Thoracic aorta (tissue), 2 donors: ENCODE results near the gene DCANP1. TPM values are rescaled to one million over a fixed set of nuclear protein-coding genes. Genes with fewer than 3 reads are reported as not detected.

Source experiments
- ATAC-seq: fragments of 150-250 bp; one replicate; pipeline ENCODE4 v1.8.0; 2017; ENCODE audit warnings: low read depth; ENCODE audit not compliant: insufficient number of reproducible peaks, low FRiP score
- DNase-seq: peaks from one replicate; pipeline ENCODE4 v3.0.0-alpha.2; 2020; ENCODE audit warnings: low spot score
- H3K27ac ChIP-seq, 2 donors: fragments of 200-600 bp; sonication (generic); 1 replicate in 1 of 2; 2 replicates in 1 of 2; pipeline ENCODE4 v1.5.1; 2016; ENCODE audit warnings: mild to moderate bottlenecking in 2 of 2, moderate library complexity in 2 of 2
- H3K27me3 ChIP-seq: fragments of 200-600 bp; sonication (generic); replicated peaks from 2 replicates; pipeline ENCODE4 v1.6.0; 2016; ENCODE audit warnings: mild to moderate bottlenecking; ENCODE audit not compliant: insufficient read depth
- H3K36me3 ChIP-seq: fragments of 200-600 bp; sonication (generic); one replicate; pipeline ENCODE4 v1.5.1; 2016
- H3K4me1 ChIP-seq, 2 donors: fragments of 200-600 bp; sonication (generic); 1 replicate in 1 of 2; 2 replicates in 1 of 2; pipeline versions ENCODE4 v1.5.1 to v1.6.0; 2016; ENCODE audit warnings: low read depth in 2 of 2, mild to moderate bottlenecking in 1 of 2; ENCODE audit not compliant: control insufficient read depth in 1 of 2
- H3K4me3 ChIP-seq: fragments of 200-600 bp; sonication (generic); 2 replicates; pipeline ENCODE4 v1.5.1; 2016; ENCODE audit warnings: mild to moderate bottlenecking
- H3K9me3 ChIP-seq: fragments of 200-600 bp; sonication (generic); 2 replicates; pipeline ENCODE4 v1.5.1; 2016
- total RNA-seq, 2 donors: library from RNA; depleted of rRNA; stranded (reverse); fragments of >200 nt; gene quantifications; one replicate each; pipeline versions ENCODE4 v1.1.0 to v1.2.3, GENCODE V29; 2016
- TF ChIP-seq, protein P1 (sequence below): fragments of 200-600 bp; sonication (generic); IDR thresholded peaks from one replicate; pipeline ENCODE4 v1.5.1; 2019; ENCODE audit warnings: antibody characterized with exemption

The DCANP1 gene
- total RNA-seq, 2 donors from 2014 or later: not detected

GRCh38 chr5:135398160-135398854 lies 48.8 kb downstream of the DCANP1 start:
- Histone ChIP-seq H3K27ac (peak overlapping the region; percentile 75 to 79), H3K4me3 (peak overlapping the region; percentile 79), H3K27me3 (no peaks in the 10 kb centered on the region), H3K9me3 (no peaks in the 10 kb centered on the region), H3K4me1 (peaks cover 24 to 38% of the 10 kb centered on the region in 2 donors), H3K36me3 (no peaks in the 10 kb centered on the region)
- DNase-seq (no peak), ATAC-seq (no peak)
- TF ChIP-seq, protein P1, sequence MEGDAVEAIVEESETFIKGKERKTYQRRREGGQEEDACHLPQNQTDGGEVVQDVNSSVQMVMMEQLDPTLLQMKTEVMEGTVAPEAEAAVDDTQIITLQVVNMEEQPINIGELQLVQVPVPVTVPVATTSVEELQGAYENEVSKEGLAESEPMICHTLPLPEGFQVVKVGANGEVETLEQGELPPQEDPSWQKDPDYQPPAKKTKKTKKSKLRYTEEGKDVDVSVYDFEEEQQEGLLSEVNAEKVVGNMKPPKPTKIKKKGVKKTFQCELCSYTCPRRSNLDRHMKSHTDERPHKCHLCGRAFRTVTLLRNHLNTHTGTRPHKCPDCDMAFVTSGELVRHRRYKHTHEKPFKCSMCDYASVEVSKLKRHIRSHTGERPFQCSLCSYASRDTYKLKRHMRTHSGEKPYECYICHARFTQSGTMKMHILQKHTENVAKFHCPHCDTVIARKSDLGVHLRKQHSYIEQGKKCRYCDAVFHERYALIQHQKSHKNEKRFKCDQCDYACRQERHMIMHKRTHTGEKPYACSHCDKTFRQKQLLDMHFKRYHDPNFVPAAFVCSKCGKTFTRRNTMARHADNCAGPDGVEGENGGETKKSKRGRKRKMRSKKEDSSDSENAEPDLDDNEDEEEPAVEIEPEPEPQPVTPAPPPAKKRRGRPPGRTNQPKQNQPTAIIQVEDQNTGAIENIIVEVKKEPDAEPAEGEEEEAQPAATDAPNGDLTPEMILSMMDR: no peak

DNA sequence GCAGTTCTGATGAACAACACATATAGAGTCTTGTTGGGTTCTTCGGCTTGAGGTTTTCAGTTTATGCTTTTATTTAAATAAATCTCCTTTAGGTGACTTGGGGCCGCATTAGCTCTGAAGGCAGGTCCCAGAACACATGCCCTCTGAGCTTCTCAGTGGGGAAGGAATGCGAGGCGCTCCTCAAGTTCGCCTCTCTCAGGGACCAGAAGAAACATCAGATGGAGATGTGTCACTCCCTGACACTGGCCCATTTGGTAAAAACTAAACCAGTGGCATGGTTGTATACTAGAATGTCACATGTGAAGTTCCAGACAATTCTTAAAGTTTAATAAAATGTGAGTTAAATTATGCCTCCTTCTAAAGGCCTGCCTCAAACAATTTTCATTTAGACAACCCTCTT lies 50.1 kb downstream of the DCANP1 start:
- Histone ChIP-seq H3K27me3 (no peaks in the 10 kb centered on the region), H3K4me3 (peak overlapping the region; percentile 79), H3K9me3 (no peaks in the 10 kb centered on the region), H3K4me1 (peaks cover 24 to 38% of the 10 kb centered on the region in 2 donors), H3K36me3 (no peaks in the 10 kb centered on the region), H3K27ac (no peak overlapping the region)
- DNase-seq (no peak), ATAC-seq (no peak)
- TF ChIP-seq, protein P1: no peak

- H3K9me3 ChIP-seq: no peaks in the 10 kb centered on the region
- ATAC-seq: no peak
- TF ChIP-seq, protein P1: no peak
- peaks cover 24 to 38% of the 10 kb centered on the region in 2 donors for H3K4me1 ChIP-seq
- no peak overlapping the region for H3K27ac ChIP-seq
- H3K27me3 ChIP-seq: no peaks in the 10 kb centered on the region
- H3K36me3 ChIP-seq: no peaks in the 10 kb centered on the region
- no peak overlapping the region for H3K4me3 ChIP-seq
- DNase-seq: no peak
Observed at GRCh38 chr5:135396459-135397055, 50.6 kb downstream of the DCANP1 start.

DNA sequence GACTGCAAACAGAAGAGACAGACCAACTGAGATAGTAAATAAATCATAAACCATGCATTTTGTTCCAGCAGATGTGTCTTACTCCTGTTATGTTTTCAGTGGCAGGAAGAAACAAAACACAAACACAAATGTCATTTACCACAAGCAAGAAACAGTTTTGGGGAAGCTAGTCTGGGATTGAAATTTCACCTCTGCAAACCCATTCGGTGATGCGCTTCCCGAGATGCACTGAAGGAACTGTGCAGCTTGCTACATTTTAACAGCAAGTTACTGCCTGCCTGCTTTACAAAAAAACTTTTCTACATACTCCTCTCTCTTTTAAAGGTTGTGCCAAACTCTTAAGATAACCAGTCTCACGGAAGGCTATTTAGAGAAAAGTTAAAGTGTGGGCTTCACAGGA lies 51.3 kb downstream of the DCANP1 start:
- ATAC-seq (no peak), DNase-seq (no peak)
- Histone ChIP-seq H3K36me3 (no peaks in the 10 kb centered on the region), H3K27ac (no peak overlapping the region), H3K4me1 (peaks cover 24 to 44% of the 10 kb centered on the region in 2 donors), H3K9me3 (no peaks in the 10 kb centered on the region), H3K27me3 (no peaks in the 10 kb centered on the region), H3K4me3 (no peak overlapping the region)
- TF ChIP-seq, protein P1: no peak

DNA sequence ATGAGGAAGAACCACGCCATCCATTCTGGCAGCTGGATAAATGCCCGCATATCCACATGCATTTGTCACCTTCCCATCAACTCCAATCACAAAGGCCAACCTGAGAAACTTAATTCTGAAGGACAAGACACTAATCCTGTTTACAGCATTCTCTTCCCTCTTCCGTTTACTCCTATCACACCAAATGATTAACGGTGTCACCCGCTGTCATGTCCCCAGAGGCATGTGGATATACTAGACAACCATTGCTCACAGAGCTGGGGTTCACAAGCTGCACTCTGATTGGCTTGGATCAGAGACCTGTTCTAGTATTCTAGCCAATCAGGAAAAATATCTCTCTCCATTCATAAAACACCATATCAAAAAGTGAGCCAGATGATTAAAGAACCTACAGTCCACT lies 51.7 kb downstream of the DCANP1 start:
- Histone ChIP-seq H3K36me3 (no peaks in the 10 kb centered on the region), H3K27ac (no peak overlapping the region), H3K4me1 (peaks cover 24 to 44% of the 10 kb centered on the region in 2 donors), H3K9me3 (no peaks in the 10 kb centered on the region), H3K27me3 (no peaks in the 10 kb centered on the region), H3K4me3 (no peak overlapping the region)
- DNase-seq (no peak), ATAC-seq (no peak)
- TF ChIP-seq, protein P1: no peak

Other genes with a start within 250 kb of the DCANP1 start
- gene MACROH2A1, start 48.1 kb downstream of the DCANP1 start, total RNA-seq: 100 to 1,000 TPM; 153 to 192 TPM
- gene TIFAB, start 5.0 kb upstream of the DCANP1 start, total RNA-seq: not detected
- gene NEUROG1, start 88.6 kb upstream of the DCANP1 start, total RNA-seq: not detected
- 10 to 100 TPM; 27.5 to 28.7 TPM for gene CXCL14, start 131.6 kb upstream of the DCANP1 start, total RNA-seq